Keratinocyte (primary cell): Measurements from ENCODE around the gene FIZ1. TPM values are rescaled to one million over a fixed set of nuclear protein-coding genes. Genes with fewer than 3 reads are reported as not detected.

Experiments used
- DNase-seq: peaks from one replicate; pipeline ENCODE4 v3.0.0-alpha.2; 2011; ENCODE audit warnings: low read depth, missing footprints, low spot score
- FAIRE-seq: peaks from 2 replicates; lab custom pipeline; 2011; peaks lifted over from hg19 to GRCh38; lab: Jason Lieb, UNC
- H2AFZ ChIP-seq: 2 replicates; pipeline ENCODE4 v1.6.0; 2012; ENCODE audit warnings: low read length, control low read depth, inconsistent platforms; ENCODE audit not compliant: control insufficient read depth
- H3K27ac ChIP-seq: 2 replicates; pipeline ENCODE4 v1.5.1; 2011; ENCODE audit warnings: low read length; ENCODE audit not compliant: control insufficient read depth, insufficient read depth
- H3K27me3 ChIP-seq: 3 replicates; pipeline ENCODE4 v1.6.0; 2011; ENCODE audit warnings: low read length; ENCODE audit not compliant: control insufficient read depth, insufficient read depth; ENCODE audit errors: extremely low read depth
- H3K36me3 ChIP-seq, 2 experiments: 2 replicates in 1 of 2; 3 replicates in 1 of 2; pipeline ENCODE4 v1.5.1; 2011; ENCODE audit warnings: low read length in 2 of 2, mild to moderate bottlenecking in 1 of 2; ENCODE audit not compliant: control insufficient read depth in 2 of 2, insufficient read depth in 2 of 2; ENCODE audit errors: extremely low read depth in 1 of 2
- H3K4me1 ChIP-seq: 3 replicates; pipeline ENCODE4 v1.5.1; 2011; ENCODE audit warnings: low read length; ENCODE audit not compliant: control insufficient read depth, insufficient read depth; ENCODE audit errors: extremely low read depth
- H3K4me2 ChIP-seq: 3 replicates; pipeline ENCODE4 v1.6.0; 2011; ENCODE audit warnings: low read depth, low read length; ENCODE audit not compliant: control insufficient read depth, insufficient read depth; ENCODE audit errors: extremely low read depth
- H3K4me3 ChIP-seq, 3 experiments: fragments of 200-600 bp in 1 of 3; sonication (generic) in 1 of 3; 2 replicates in 2 of 3; 3 replicates in 1 of 3; pipeline ENCODE4 v1.5.1; 2011 to 2016; ENCODE audit warnings: low read length in 3 of 3, mild to moderate bottlenecking in 3 of 3, control low read depth in 2 of 3, inconsistent platforms in 1 of 3, low read depth in 1 of 3, mixed read lengths in 1 of 3, mixed run types in 1 of 3, moderate library complexity in 1 of 3; ENCODE audit not compliant: control insufficient read depth in 2 of 3, insufficient read depth in 2 of 3; ENCODE audit errors: extremely low read depth in 1 of 3
- H3K79me2 ChIP-seq: 2 replicates; pipeline ENCODE4 v1.6.0; 2012; ENCODE audit warnings: low read length; ENCODE audit not compliant: control insufficient read depth, insufficient read depth
- H3K9ac ChIP-seq: 3 replicates; pipeline ENCODE4 v1.6.0; 2011; ENCODE audit warnings: low read length; ENCODE audit not compliant: control insufficient read depth, insufficient read depth; ENCODE audit errors: extremely low read depth
- H3K9me1 ChIP-seq: 3 replicates; pipeline ENCODE4 v1.6.0; 2011; ENCODE audit warnings: low read length; ENCODE audit not compliant: control insufficient read depth, insufficient read depth; ENCODE audit errors: extremely low read depth
- H3K9me3 ChIP-seq: 2 replicates; pipeline ENCODE4 v1.5.1; 2012; ENCODE audit warnings: low read depth, low read length; ENCODE audit not compliant: control insufficient read depth
- H4K20me1 ChIP-seq: 3 replicates; pipeline ENCODE4 v1.6.0; 2011; ENCODE audit warnings: low read length; ENCODE audit not compliant: control insufficient read depth, insufficient read depth; ENCODE audit errors: extremely low read depth
- EZH2 ChIP-seq: IDR thresholded peaks from one replicate; pipeline ENCODE4 v1.6.1; 2012; ENCODE audit warnings: inconsistent platforms, mild to moderate bottlenecking, low read length, moderate library complexity
- dilution Hi-C: fragments of 300-500 bp; cut with MboI; formaldehyde crosslinking; loops from one replicate; pipeline ENCODE4 v1.7.0; 2020; ENCODE audit warnings: low sequenced_read_pairs; ENCODE audit not compliant: extremely low pct_ligation_motif_present
- polyA plus RNA-seq, 5 experiments: library from polyadenylated mRNA; depleted of rRNA in 3 of 5; stranded (reverse) in 3 of 5; stranded (forward) in 1 of 5; unstranded in 1 of 5; fragments of >200 nt; gene quantifications; 1 replicate in 1 of 5; 2 replicates in 3 of 5; 3 replicates in 1 of 5; pipeline versions ENCODE4 v1.2.1 to v1.2.3, GENCODE V29; 2011 to 2012; ENCODE audit warnings: missing spikeins in 2 of 5, low read depth in 1 of 5, low replicate concordance in 1 of 5
- TF ChIP-seq, protein P1 (sequence below), 3 experiments: IDR thresholded peaks in 1 of 3; conservative IDR thresholded peaks in 1 of 3; optimal IDR thresholded peaks in 1 of 3; 2 replicates in 2 of 3; 3 replicates in 1 of 3; pipeline versions ENCODE3 to v1.5.1; 2011; ENCODE audit warnings: low read length in 3 of 3, mild to moderate bottlenecking in 3 of 3, moderate library complexity in 2 of 3, control low read depth in 1 of 3, inconsistent platforms in 1 of 3; ENCODE audit not compliant: insufficient read depth in 2 of 3; ENCODE audit errors: extremely low read depth in 1 of 3

Gene FIZ1
- polyA plus RNA-seq, 1 donor (not counting 4 experiments of a cell fraction or from before 2014, with no cell fraction given), result 2.7 TPM

DNA sequence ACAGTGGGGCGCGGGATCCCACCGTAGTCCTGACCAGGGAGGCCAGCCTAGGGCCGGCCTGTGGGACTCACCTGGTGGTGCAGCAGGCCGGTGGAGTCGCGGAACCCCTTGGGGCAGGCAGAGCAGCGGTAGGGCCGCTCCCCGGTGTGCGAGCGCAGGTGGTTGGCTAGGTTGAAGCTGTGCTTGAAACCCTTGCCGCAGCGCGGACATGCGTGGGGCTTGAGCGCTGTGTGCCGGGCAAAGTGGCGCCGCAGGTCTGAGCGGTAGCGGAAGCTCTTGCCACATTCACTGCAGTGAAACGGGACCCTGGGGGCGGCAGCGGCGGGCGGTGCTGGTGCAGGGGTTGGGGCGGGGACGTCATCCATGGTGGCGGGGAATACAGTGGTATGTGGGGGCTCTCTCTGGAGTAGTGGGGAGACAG, 1.8 kb downstream of the FIZ1 start:
- Histone ChIP-seq H2AFZ (no peak overlapping the region), H3K9me3 (no peaks in the 10 kb centered on the region), H3K36me3 (peaks cover 5 to 8% of the 10 kb centered on the region in 2 experiments), H3K4me1 (peaks cover 9% of the 10 kb centered on the region), H4K20me1 (no peaks in the 10 kb centered on the region), H3K79me2 (no peaks in the 10 kb centered on the region), H3K4me2 (no peak overlapping the region), H3K9ac (no peak overlapping the region), H3K9me1 (no peaks in the 10 kb centered on the region), H3K27ac (no peak overlapping the region), H3K27me3 (no peaks in the 10 kb centered on the region), H3K4me3 (no peak overlapping the region)
- TF ChIP-seq, protein P1, sequence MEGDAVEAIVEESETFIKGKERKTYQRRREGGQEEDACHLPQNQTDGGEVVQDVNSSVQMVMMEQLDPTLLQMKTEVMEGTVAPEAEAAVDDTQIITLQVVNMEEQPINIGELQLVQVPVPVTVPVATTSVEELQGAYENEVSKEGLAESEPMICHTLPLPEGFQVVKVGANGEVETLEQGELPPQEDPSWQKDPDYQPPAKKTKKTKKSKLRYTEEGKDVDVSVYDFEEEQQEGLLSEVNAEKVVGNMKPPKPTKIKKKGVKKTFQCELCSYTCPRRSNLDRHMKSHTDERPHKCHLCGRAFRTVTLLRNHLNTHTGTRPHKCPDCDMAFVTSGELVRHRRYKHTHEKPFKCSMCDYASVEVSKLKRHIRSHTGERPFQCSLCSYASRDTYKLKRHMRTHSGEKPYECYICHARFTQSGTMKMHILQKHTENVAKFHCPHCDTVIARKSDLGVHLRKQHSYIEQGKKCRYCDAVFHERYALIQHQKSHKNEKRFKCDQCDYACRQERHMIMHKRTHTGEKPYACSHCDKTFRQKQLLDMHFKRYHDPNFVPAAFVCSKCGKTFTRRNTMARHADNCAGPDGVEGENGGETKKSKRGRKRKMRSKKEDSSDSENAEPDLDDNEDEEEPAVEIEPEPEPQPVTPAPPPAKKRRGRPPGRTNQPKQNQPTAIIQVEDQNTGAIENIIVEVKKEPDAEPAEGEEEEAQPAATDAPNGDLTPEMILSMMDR (optimal IDR thresholded peaks at IDR 0.05 in 1 of 3, IDR thresholded peaks at IDR 0.05 in 1 of 3, conservative IDR thresholded peaks at IDR 0.05 in 1 of 3; ENCODE audit: extremely low read depth in 1 of 3, insufficient read depth in 2 of 3, low read length in 3 of 3), result no peak
- TF ChIP-seq EZH2, result no peak
- dilution Hi-C loops, result no loop called here
- DNase-seq, result no peak
- FAIRE-seq, result no peak

DNA sequence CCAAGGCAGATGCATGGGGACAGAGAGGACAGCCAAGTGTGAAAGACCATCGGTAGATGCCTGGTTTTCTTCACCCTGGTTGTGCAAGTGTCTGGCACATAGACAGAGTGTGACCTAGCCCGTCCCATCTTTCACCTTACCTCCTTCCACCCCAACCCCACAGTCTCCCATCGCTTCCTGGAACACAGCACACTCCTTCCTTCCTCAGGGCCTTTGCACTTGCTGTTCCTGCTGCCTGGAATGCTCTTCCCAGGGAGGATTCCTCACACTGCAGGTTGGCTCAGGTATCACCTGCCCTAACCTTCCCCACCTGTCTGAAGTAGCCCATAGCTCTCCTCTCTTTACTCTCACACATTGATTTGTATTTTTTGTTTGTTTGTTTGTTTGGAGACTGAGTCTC, 3.0 kb downstream of the FIZ1 start:
- dilution Hi-C loops, result no loop called here
- peaks cover 5 to 13% of the 10 kb centered on the region in 2 experiments for H3K36me3 ChIP-seq
- peaks cover 7% of the 10 kb centered on the region for H3K4me1 ChIP-seq
- H4K20me1 ChIP-seq, result no peaks in the 10 kb centered on the region
- H3K9me1 ChIP-seq, result no peaks in the 10 kb centered on the region
- H2AFZ ChIP-seq, result no peak overlapping the region
- no peak for DNase-seq
- H3K27ac ChIP-seq, result no peak overlapping the region
- no peak overlapping the region for H3K4me2 ChIP-seq
- H3K79me2 ChIP-seq, result no peaks in the 10 kb centered on the region
- no peaks in the 10 kb centered on the region for H3K9me3 ChIP-seq
- H3K27me3 ChIP-seq, result no peaks in the 10 kb centered on the region
- H3K9ac ChIP-seq, result no peak overlapping the region
- no peak for TF ChIP-seq EZH2
- TF ChIP-seq, protein P1 (optimal IDR thresholded peaks at IDR 0.05 in 1 of 3, IDR thresholded peaks at IDR 0.05 in 1 of 3, conservative IDR thresholded peaks at IDR 0.05 in 1 of 3; ENCODE audit: extremely low read depth in 1 of 3, insufficient read depth in 2 of 3, low read length in 3 of 3), result no peak
- FAIRE-seq, result no peak
- H3K4me3 ChIP-seq, result no peak overlapping the region
